Astrocyte of the spinal cord (primary cell): ENCODE results near the gene AK4.

Source experiments
- DNase-seq: peaks from one replicate; pipeline ENCODE4 v3.0.0; 2011; ENCODE audit warnings: low read depth, low spot score
- H3K4me3 ChIP-seq: 2 replicates; pipeline ENCODE4 v1.5.1; 2011; ENCODE audit warnings: low read depth, mild to moderate bottlenecking, low read length, moderate library complexity
- in situ Hi-C: cut with HindIII; loops from 2 replicates; pipeline ENCODE4 v1.10.0; 2017; ENCODE audit warnings: low sequenced_read_pairs
- TF ChIP-seq, protein P1 (sequence below): IDR thresholded peaks from 2 replicates; pipeline ENCODE4 v1.5.1; 2012; ENCODE audit warnings: low read depth, mild to moderate bottlenecking, low read length, inconsistent platforms

Gene AK4

DNA sequence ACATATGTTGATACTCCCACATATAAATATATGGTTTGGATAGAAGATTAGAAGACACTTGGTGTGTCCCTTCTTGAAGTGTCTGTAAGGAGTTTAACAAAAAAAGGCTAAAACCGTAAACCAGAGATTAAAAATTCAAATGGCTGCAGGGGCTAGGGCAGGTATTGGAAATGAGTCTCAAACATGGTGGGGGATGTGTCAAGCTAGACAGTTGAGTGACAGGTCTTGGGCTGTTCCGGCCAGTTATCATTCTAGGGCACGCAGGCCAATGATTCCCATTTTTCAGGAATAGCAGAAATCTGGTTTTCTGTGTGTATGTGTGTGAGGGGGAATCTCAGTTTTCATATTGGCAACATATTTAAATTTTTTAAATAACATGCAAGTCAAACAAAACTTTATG is 77.2 kb downstream of the AK4 start:
- DNase-seq, result no peak
- no peak overlapping the region for H3K4me3 ChIP-seq
- TF ChIP-seq, protein P1, sequence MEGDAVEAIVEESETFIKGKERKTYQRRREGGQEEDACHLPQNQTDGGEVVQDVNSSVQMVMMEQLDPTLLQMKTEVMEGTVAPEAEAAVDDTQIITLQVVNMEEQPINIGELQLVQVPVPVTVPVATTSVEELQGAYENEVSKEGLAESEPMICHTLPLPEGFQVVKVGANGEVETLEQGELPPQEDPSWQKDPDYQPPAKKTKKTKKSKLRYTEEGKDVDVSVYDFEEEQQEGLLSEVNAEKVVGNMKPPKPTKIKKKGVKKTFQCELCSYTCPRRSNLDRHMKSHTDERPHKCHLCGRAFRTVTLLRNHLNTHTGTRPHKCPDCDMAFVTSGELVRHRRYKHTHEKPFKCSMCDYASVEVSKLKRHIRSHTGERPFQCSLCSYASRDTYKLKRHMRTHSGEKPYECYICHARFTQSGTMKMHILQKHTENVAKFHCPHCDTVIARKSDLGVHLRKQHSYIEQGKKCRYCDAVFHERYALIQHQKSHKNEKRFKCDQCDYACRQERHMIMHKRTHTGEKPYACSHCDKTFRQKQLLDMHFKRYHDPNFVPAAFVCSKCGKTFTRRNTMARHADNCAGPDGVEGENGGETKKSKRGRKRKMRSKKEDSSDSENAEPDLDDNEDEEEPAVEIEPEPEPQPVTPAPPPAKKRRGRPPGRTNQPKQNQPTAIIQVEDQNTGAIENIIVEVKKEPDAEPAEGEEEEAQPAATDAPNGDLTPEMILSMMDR, result no peak
- in situ Hi-C loops, result no loop called here

DNA sequence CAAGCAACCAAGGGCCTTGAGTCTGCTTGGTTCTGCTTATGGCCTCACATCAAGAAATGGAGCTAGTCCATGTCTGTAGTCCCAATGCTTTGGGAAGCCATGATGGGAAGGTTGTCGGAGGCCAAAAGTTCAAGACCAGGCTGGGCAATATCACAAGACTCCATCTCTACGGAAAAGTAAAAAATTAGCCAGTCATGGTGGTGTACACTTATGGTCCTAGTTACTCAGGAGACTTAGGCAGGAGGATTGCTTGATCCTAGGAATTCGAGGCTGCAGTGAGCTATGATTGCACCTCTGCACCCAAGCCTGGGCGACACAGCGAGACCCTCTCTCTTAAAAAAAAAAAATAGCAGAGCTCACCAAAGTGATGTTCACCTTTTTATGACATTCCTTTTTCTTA is 81.2 kb downstream of the AK4 start:
- TF ChIP-seq, protein P1, result no peak
- DNase-seq, result no peak
- no peak overlapping the region for H3K4me3 ChIP-seq
- in situ Hi-C loops, result no loop called here

DNA sequence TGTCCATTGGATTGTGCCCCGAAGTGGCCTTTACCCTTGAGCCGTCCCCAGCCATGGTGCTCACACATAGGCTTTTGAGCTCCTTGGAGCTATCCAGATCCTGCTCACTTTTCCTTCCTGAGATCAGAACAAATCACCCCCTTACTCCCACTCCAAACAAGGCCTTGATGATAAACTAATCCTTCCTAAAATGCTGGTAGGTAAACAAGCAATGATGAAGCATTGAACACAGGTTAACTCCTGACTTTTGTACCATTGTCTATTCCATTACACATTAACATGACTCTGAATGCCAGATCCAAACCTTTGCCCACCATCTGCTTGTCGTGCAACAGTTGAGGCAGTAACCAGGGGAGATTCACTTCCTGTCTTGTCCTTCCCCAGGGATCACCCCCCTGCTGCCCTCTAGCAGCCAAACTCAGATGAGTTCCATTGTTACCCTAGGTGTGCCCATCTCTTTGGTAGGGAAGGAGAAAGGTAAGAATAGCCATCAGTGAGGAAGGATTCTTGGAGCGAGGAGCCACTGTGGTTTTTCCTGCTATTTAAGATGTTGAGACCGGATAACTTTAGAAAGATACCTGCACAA is 81.8 kb downstream of the AK4 start:
- TF ChIP-seq, protein P1, result no peak
- in situ Hi-C loops, result no loop called here

DNA sequence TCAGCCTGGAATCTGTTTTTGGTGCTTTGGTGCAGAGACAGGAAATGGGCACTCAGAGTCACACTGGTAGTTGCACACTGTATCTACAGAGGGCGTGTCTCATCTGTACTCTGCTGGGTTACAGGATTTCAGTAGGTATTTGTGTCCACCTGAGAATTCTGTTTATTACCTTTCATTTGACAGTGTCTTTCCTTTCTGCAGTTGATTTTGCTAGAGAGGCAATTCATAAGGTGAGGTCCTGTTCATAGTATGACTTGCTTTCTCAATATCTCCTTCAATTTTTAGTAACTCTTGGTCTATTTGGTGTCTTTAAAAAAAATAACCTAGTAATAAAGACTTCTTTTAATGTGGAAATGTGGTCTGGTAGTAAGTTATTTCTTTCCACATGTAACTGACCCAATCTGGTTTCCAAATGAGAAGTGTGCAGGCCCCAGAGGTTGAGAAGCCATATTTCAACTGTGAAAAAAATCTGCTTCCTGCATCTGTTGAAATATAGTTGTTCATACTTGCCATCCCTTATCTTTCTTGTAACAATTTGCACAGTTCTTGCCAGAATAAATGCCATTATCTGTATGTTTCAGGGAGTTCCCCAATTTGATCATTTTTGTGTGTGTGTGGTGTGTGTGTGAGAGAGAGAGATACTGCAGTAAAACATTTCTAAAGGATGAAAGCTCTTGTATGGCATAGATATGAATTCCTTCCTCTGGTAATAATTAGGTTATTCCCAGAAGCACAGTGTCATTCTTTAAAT is 82.9 kb downstream of the AK4 start:
- no peak overlapping the region for H3K4me3 ChIP-seq
- TF ChIP-seq, protein P1, result no peak
- in situ Hi-C loops, result no loop called here
- no peak for DNase-seq

More for the DNA sequence above, 81.8 kb downstream of the AK4 start:
- no peak for DNase-seq
- H3K4me3 ChIP-seq, result no peak overlapping the region

DNA sequence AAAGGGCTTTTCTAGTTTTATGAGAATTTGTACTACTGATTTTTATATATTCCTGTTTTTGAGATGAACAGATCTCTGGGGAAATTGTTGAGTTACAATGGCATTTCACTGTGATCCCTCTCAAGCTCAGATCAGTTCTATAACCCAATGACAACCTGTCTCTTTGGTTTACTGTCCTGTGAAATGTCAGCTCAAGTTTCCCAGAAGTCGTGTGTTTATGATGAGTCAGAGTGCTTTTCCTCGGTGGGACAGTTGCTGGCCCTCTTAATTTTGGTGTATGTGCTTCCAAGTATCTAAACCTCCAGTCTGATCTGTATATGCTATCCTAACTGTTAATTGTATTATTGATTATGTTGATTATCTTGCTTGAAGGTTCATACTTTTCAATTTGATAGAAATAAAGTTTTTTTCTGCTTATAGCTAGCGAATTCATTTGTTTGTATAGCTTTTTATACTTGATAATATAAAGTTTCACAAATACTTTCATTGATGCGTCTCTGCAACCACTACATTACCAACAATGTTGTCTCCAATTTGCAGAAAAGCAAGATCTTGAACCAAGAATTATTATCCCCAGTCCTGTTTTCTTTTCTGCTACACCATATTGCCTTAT is 83.8 kb downstream of the AK4 start:
- DNase-seq, result no peak
- TF ChIP-seq, protein P1, result no peak
- H3K4me3 ChIP-seq, result no peak overlapping the region
- in situ Hi-C loops, result no loop called here

DNA sequence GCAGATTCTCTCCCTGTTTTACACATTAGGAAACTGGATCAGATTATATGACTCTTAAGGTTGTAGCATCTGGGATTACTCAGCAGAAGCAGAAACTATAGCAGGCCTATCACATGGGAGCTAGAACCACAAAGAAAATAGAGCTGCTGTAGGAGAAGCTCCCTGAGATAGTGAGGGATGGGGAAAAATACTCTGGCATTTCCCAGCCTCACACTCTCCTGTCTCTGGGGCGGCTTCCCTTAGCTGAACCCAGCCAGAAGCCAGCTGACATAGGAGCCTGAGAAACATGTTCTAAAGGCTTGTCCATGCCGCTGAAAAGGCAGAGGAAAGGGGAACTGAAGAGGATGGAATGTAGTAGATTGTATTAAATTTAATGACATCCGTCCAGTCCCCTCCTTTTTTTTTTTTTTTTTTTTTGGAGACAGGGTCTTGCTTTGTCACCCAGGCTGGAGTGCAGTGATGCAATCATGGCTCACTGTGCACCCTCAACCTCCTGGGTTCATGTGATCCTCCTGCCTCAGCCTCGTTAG is 84.5 kb downstream of the AK4 start:
- H3K4me3 ChIP-seq, result no peak overlapping the region
- TF ChIP-seq, protein P1, result no peak
- in situ Hi-C loops, result no loop called here
- no peak for DNase-seq
